Activated CD8-positive, alpha-beta memory T cell treated with anti-CD3 and anti-CD28 coated beads for 24 hours (primary cell): Measurements from ENCODE around the gene PCYT2.

Experiments
- DNase-seq: peaks from one replicate; pipeline ENCODE4 v3.0.0-alpha.2; 2020

Gene PCYT2

DNA sequence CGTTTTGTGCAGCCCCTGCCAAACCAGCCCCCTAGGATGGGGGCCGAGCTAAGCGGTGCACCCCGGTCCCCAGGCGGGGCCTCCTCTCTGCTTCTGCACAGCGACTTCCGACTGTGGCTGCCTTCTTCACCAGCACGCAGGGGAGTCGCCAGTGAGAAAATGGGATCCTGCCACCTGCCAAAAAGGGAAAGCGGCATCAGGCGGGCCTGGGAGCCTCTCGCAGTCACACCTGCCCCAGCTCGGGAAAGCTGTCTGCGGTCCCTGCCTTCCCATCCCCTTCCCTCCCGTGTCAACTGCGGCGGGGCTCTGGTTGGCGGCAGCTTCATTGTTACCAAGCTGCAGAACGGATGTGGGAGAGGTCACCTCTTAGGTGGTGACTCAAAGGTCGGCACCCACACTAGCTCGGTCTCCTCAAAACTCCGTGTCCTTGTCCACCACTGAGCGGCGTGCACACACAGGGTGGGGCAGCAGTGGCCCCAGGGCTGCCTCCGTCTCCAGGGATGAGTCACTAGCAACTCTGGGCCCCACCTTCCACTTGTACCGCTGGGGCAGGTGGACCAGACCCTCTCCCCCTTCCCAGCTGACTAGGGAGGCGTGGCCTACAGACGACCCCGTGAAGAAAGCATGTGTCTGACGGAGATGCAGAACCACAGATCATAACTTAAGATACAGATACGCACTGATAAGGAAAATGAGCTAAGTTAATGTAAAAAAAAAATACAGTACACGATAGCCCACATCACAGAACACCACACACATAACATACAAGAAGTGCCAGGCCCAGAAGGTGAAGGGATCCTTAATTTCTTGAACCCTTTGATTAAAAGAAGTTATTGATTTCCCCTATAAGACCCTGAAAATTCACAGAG is 1.5 kb upstream of the PCYT2 start:
- DNase-seq, result no peak

DNA sequence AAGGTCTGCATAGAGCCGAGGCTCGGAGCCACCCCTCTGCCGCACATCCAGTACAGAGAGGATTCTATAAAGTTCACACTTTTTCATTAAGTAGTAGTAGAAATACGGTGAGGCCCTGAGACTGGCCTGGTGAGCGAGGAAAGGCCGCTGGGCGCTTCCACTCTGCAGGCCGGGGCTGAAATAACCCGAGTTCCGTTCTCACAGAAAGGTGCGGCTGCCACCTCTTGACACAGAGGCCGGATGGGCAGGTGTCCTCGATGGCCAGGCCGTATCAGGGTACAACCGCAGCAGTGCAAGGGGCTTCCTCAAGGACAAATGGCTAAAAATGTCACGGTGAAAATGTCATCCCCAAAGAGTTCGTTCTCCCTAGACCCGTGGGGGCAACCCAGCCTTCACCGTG is 770 bp upstream of the PCYT2 start:
- no peak for DNase-seq

- no peak for DNase-seq
These were observed 341 bp downstream of the PCYT2 start for GRCh38 chr17:81910840-81911276.

DNA sequence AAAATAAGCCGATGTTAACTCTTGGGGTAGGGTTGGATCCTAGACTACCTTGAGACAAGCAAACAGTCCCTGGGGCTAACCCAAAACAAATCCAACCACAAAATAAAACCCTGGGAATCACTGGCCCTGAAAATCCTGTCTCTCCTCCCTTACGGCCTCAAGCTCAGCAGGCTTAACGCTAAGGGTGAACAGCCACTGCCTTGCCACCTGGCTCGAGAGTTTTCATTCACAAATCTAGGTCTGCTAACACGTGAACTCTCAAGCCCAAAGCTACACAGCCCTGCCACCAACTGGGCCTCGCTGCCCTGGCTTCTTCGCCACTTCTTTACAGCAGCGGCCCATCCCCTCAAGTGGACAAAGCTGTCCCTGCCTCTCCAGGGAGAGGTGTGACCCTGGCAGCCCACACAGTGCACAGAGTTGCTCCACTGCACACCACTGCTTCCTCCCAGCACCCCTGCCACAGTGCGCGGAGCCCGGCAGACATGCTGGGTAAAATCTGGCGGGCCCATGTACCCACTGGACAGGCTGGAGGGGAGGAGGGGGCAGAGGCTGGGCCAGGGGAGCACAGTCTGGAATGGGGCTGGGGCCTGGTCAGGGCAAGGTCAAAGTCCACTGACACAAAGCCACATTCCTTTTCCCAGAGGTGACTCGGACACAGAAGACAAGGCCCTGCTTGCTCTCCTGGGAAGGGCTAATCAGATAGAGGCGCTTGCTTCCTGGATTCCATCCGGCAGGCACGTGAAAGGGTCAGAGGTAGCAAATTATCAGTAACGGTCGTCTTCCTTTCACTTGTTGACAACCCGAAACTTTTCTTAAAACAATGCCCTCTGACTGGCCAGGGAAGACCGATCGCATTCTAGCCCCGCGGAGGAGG is 996 bp downstream of the PCYT2 start:
- DNase-seq, result no peak

GRCh38 chr17:81909231-81909630 is 2.0 kb downstream of the PCYT2 start:
- DNase-seq, result no peak

DNA sequence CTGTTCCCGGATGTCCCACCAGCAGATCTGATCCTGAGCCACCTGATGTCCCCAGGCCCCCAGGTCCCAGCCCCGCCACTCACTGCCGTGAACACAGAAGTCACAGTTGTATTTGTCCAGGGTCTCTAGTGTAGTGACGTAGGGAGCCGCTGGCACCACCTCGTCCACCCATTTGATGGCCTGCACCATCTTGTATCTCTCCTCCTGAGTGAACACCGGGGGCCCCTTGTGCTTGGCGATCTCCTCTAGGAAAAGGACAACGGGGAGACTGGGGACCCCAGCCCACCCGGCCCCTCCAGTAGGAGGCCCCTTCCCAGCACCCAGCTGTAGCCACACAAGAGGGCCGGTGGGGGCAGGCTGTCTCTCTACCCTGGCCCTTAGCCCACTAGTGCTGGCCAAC is 2.4 kb downstream of the PCYT2 start:
- no peak for DNase-seq

DNA sequence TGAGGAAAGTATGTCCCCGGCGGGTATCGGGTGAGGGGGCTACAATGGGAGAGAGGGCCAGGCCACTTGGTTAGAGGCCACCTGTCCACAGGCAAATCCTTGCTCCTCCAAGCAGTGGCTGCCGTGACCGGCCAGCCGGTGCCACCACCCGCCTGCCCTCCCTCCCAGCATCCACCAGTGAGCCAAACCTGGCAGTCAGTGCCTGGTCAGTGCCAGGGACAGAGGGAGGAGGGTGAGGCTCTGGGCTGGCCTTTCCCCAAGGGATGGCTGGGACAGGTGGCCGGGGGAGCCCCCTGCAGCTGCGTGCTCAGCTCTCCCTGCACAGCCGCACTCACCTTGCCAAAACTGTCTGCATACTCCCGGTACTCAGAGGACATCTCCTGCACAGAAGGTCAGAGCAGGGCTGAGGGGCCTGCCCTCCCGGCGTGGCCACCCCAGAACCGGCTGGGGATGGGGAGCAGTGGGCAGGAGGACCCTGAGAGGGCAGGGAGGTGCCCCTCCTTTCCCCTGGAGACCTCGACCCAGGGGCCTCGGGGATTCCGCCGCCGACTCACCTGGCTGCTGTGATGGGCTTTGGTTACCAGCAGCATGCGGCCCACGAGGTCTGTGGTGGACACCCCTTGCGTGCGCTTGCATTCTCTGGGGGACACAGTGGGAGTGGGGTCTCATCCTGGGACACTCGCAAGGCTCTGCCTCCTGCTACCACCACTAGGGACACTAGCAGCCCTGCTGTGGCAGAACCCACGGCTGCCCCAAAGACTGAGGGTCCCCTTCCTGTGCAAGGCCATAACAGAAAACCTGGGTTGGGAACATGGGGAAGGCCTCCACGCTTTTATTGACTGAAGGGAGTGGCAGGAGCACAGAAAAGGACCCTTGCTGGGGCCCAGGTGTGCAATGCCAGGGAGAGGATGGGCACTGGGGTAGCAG is 3.7 kb downstream of the PCYT2 start:
- DNase-seq, result no peak

DNA sequence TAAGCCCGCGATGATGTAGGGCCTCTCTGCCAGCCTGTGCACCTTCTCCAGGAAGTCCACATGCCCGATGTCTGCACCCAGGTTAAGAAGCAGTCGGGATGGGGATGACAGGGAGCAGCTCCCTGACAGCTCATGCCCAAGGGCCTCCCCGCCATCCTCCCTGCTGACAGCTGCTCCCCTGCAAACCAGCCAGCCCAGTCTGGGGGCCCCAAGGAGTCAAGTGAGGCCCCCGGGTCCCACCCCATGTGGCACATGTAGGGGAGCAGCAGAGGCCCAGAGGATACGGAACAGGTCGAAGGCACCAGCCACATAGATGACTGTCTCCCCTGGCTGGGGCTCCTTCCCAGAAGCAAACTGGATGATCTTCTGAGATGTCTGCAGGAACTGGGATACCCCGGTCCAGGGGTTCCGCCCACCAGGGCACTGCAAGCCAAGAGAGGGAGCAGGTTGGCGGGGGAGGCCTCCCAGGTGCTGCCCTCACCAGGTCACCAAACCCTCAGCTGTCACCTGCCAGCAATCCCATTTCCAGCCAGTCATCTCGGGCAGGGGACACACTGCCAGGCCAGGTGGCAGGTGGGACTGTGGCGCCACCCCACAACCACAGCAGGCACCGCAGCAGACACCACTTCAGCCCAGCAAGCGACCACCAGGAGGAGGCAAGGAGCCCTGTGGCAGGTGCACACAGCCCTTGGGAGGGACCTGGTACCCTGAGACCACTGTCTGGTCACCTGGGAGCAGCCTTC is 4.6 kb downstream of the PCYT2 start:
- no peak for DNase-seq

DNA sequence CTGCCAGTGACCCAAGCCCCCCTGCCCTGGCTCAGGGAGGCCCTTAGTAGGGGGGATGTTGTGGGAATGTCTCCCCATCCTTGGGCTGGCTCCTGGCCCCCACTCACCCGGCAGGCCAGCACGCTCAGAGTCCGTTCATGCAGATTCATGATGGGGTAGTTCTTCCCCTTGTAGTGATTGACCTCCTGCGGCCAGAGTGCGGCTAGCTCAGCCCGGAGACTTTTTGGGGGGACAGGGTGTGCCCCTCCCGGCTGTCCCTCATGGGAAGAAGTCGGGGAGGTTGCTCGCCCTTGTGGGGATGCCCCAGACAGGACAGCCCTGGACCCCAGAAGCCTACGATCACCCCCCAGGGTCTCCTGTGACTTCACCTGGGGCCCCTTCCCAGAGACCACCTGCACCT is 5.2 kb downstream of the PCYT2 start:
- DNase-seq, result no peak

DNA sequence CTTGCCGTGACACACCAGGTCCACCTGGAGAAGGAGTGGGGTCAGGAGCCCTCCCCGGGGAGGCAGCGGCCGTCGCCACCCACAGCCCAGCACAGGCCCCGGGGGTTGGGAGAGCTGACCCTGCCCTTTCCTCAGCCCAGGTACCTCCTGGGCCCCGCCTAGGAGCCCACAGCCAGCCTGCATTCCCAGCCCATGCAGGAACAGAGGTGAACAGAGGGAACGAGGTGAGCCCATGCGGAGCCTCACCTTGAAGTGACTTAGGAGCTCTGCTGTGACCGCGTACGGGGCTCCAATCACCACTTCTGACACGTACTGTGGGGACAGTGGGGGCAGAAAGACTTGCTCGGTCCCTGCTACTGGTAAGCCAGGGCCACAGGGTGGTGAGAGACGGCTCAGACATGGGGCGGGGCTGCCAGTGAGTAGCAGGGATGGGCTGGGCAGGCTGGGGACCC is 5.7 kb downstream of the PCYT2 start:
- no peak for DNase-seq

DNA sequence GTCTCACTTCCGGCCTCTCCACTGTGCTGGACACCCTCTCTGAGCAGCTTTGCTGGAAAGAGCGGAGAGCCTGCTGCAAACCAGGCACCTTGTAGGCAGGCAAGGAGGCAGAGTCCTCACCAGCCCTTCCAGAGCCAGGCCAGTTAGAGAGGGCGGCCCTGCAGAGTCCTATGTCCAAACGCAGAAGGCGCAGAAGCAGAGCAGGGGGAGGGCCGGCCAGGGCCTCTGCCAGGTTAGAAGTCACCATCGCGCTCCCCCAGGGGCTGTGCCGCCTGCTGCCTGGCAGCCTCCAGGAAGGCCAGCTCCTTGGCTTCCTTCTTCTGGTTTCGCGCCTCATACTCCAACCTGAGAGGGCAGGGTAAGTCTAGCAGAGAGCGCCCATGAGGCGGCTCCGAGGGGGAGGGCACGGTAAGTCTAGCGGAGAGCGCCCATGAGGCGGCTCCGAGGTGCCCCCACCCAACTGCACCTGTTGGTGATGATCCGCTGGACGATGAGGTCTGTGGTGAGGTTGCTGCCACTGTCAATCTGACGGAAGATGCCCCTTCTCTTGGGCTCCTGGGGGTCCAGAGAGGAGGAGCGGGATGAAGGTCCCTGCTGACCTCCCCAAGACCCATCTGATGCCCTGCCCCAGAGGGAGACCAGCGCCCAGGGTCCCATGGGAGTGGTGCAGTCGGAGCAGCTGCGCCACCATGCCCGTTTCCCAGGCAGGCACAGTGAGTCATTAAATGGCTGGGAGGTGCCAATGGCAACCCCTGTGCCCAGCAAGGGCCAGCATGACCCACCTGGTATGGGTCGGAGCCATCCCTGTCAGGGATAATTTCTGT is 6.4 kb downstream of the PCYT2 start:
- DNase-seq, result no peak

DNA sequence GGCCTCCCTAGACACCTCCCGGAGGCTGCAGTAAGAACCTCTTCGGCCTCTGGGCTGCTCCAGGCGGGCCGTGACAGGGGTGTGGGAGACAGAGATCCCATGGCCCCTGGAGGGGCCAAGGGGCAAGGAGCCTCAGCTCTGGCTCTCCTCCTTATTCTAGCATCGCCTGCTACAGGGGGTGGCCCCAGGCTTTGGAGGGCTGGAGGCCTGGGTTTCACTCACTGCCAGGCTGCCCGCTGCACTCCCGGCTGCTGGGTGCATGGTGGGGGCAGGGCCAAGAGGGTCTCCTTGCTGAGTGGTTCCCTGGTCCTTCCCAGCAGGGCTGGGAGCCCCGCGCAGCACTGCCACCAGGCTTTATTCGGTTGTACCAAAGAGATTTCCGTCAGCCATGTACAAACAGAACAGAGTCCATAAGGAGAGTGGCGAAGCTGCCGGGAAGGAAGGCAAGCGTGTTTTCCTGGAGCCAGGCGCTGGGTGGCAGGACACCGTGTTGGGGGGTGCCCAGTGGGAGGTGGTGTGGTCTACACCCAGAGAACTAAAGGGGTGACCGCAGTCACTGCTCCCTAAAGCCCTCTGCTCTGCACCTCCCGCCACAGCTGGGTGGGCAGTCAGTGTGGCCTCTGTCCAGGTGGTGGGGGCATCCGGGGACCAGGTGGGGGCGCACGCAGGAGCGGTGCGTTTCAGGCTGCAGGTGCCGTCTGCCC is 7.2 kb downstream of the PCYT2 start:
- no peak for DNase-seq

GRCh38 chr17:81903415-81903831 is 7.8 kb downstream of the PCYT2 start:
- DNase-seq, result no peak

DNA sequence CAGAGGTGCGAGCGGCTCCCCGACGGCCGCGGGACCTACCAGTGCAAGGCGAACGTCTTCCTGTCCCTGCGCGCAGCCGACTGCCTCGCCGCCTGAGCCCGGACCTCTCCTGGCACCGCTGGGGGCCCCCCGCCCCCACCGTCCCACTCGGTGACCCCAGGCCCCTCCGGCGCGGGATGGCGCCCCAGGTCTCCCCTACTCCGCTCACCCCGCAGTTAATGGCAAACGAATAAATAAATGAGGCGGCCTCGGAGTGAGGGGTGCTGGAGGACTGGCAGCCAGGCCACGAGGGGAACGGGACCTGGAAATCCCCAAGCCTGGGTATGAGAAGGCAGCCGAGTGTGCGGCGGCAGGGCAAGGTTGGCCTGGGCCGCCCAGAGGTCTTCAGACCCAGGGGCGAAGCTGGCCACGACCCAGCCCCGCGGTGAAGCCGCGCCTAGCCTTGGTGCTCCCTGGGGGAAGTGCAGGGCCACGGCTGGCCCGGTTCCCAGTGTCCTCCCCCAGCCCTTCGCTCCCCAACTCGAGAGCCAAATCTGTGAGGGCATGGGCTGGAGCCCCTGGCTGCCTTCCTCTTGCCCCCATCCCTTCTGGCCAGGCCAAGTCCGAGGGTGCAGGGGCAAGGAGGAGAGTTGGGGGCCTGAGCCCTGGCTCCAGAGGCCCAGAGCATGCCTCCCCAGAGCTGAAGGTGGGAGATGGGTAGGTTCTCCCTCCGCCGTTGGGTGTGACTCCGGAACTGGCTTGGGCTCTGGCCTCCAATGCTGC is 8.4 kb downstream of the PCYT2 start:
- no peak for DNase-seq

DNA sequence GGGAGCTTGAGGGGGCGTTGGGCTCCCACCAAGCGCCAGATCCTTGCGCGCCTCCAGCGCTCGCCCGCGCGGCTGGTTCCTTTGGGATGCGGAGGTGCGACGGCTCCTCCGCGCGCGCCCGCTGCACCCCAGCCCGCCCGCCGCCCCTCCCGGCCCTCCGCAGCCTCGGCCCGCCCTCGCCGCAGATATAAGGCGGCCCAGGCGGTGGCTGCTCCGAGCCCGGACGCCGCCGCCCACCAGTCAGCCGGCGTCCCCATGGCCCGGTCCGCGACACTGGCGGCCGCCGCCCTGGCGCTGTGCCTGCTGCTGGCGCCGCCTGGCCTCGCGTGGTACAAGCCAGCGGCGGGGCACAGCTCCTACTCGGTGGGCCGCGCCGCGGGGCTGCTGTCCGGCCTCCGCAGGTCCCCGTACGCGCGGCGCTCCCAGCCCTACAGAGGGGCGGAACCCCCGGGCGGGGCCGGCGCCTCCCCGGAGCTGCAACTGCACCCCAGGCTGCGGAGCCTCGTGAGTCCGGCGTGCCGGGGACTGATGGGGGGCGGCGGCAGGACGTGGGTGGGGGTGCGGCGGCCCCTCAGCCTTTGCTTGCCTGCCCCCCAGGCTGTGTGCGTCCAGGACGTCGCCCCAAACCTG is 9.1 kb downstream of the PCYT2 start, which contains the start of gene NPB:
TSS of gene NPB (plus strand) at position 216 of the 630 bp plus-strand sequence. CDS start at position 256, 40 bp downstream.
- peak; percentile 70 for DNase-seq

- no peak for DNase-seq
These were observed 9.8 kb downstream of the PCYT2 start for GRCh38 chr17:81901167-81902022.

- no peak for DNase-seq
These were observed 10.9 kb downstream of the PCYT2 start for GRCh38 chr17:81900181-81900820.
